Duodenal mucosa (tissue), 2 donors: ENCODE results near the gene COX7B.
A peak's percentile ranks its signal among the peaks of the same experiment; 100 is the strongest.
"Not testable (repeated sequence)": the region's sequence is repeated elsewhere in the genome, so short reads cannot be mapped to it uniquely, and the experiment has no call there.

ENCODE experiments used
- H3K27ac ChIP-seq: one replicate; pipeline ENCODE4 v1.7.0; 2013; ENCODE audit warnings: low read depth, low read length
- H3K27me3 ChIP-seq, 2 donors: one replicate each; pipeline ENCODE4 v1.7.0; 2013; ENCODE audit warnings: low read length in 2 of 2, control low read depth in 1 of 2; ENCODE audit not compliant: insufficient read depth in 2 of 2, control insufficient read depth in 1 of 2
- H3K36me3 ChIP-seq, 2 donors: one replicate each; pipeline ENCODE4 v1.7.0; 2013; ENCODE audit warnings: low read length in 2 of 2, control low read depth in 1 of 2; ENCODE audit not compliant: insufficient read depth in 2 of 2, control insufficient read depth in 1 of 2
- H3K4me1 ChIP-seq, 2 donors: one replicate each; pipeline ENCODE4 v1.7.0; 2013; ENCODE audit warnings: low read length in 2 of 2, control low read depth in 1 of 2; ENCODE audit not compliant: insufficient read depth in 2 of 2, control insufficient read depth in 1 of 2
- H3K4me3 ChIP-seq, 2 donors: one replicate each; pipeline ENCODE4 v1.7.0; 2013; ENCODE audit warnings: low read length in 2 of 2, low read depth in 1 of 2
- H3K9ac ChIP-seq, 2 donors: one replicate each; pipeline ENCODE4 v1.7.0; 2013; ENCODE audit warnings: low read length in 2 of 2, low read depth in 1 of 2
- H3K9me3 ChIP-seq, 2 donors: one replicate each; pipeline ENCODE4 v1.7.0; 2013; ENCODE audit warnings: low read length in 2 of 2, control low read depth in 1 of 2; ENCODE audit not compliant: control insufficient read depth in 1 of 2

COX7B gene

GRCh38 chrX:77899081-77899828, at the start of gene COX7B:
COX7B (plus strand) TSS chrX:77899468; CDS start chrX:77899554, 86 bp downstream.
- Histone ChIP-seq H3K9ac (peak within 1 kb of the TSS; percentile 68 to 98), H3K27ac (peak within 1 kb of the TSS; percentile 93)

GRCh38 chrX:77875372-77875771, 23.9 kb upstream of the COX7B start:
- H3K9me3 ChIP-seq = no peaks in the 10 kb centered on the region
- no peak overlapping the region for H3K27ac ChIP-seq
- H3K4me1 ChIP-seq = no peaks in the 10 kb centered on the region
- H3K4me3 ChIP-seq = no peak overlapping the region
- peaks cover 5 to 16% of the 10 kb centered on the region in 2 donors for H3K36me3 ChIP-seq
- no peak overlapping the region for H3K9ac ChIP-seq
- H3K27me3 ChIP-seq = no peaks in the 10 kb centered on the region

More at GRCh38 chrX:77899081-77899828, at the start of gene COX7B:
- Histone ChIP-seq H3K4me3 (peak within 1 kb of the TSS; percentile 79 to 87), H3K9me3 (no peaks in the 10 kb centered on the region), H3K27me3 (no peaks in the 10 kb centered on the region), H3K36me3 (peaks cover 0 to 5% of the 10 kb centered on the region in 2 donors), H3K4me1 (peaks cover 0 to 3% of the 10 kb centered on the region in 2 donors)

- not testable (repeated sequence) for H3K36me3 ChIP-seq, H3K4me1 ChIP-seq, H3K27me3 ChIP-seq, H3K9me3 ChIP-seq, H3K9ac ChIP-seq, H3K4me3 ChIP-seq, H3K27ac ChIP-seq
Measured at GRCh38 chrX:77881418-77881817, 17.9 kb upstream of the COX7B start.

GRCh38 chrX:77892887-77893286, 6.4 kb upstream of the COX7B start:
- Histone ChIP-seq H3K27ac (no peak overlapping the region), H3K27me3 (no peaks in the 10 kb centered on the region), H3K4me1 (peaks cover 5 to 7% of the 10 kb centered on the region in 2 donors), H3K4me3 (peak overlapping the region in 1 of 2 donors; percentile 84), H3K36me3 (no peaks in the 10 kb centered on the region), H3K9ac (no peak overlapping the region), H3K9me3 (no peaks in the 10 kb centered on the region)

GRCh38 chrX:77893713-77894112, 5.6 kb upstream of the COX7B start:
- H3K9ac ChIP-seq = peak overlapping the region in 1 of 2 donors; percentile 91

GRCh38 chrX:77894921-77895886, 4.1 kb upstream of the COX7B start, which contains the start of gene MAGT1:
MAGT1 (minus strand) TSS chrX:77895435; CDS start chrX:77895410, 25 bp downstream.
- Histone ChIP-seq H3K9ac (peak within 1 kb of the TSS; percentile 91 to 98), H3K36me3 (no peaks in the 10 kb centered on the region)

More at GRCh38 chrX:77893713-77894112, 5.6 kb upstream of the COX7B start:
- Histone ChIP-seq H3K9me3 (no peaks in the 10 kb centered on the region), H3K4me3 (peak overlapping the region; percentile 84 to 94), H3K36me3 (no peaks in the 10 kb centered on the region), H3K27me3 (no peaks in the 10 kb centered on the region), H3K4me1 (peaks cover 5 to 7% of the 10 kb centered on the region in 2 donors), H3K27ac (no peak overlapping the region)

GRCh38 chrX:77900688-77901087, 1.4 kb downstream of the COX7B start:
- Histone ChIP-seq H3K4me3 (peak overlapping the region; percentile 79 to 87), H3K9ac (peak overlapping the region; percentile 68 to 98), H3K4me1 (peaks cover 0 to 3% of the 10 kb centered on the region in 2 donors), H3K36me3 (peaks cover 5 to 9% of the 10 kb centered on the region in 2 donors), H3K9me3 (no peaks in the 10 kb centered on the region), H3K27me3 (no peaks in the 10 kb centered on the region), H3K27ac (peak overlapping the region; percentile 93)

More at GRCh38 chrX:77894921-77895886, 4.1 kb upstream of the COX7B start, which contains the start of gene MAGT1:
- Histone ChIP-seq H3K4me1 (peaks cover 5 to 7% of the 10 kb centered on the region in 2 donors), H3K9me3 (no peaks in the 10 kb centered on the region), H3K4me3 (peak within 1 kb of the TSS; percentile 84 to 94), H3K27me3 (no peaks in the 10 kb centered on the region), H3K27ac (peak within 1 kb of the TSS; percentile 88)

GRCh38 chrX:77901506-77901905, 2.2 kb downstream of the COX7B start:
- no peaks in the 10 kb centered on the region for H3K27me3 ChIP-seq
- no peak overlapping the region for H3K27ac ChIP-seq
- peaks cover 0 to 3% of the 10 kb centered on the region in 2 donors for H3K4me1 ChIP-seq
- no peak overlapping the region for H3K9ac ChIP-seq
- H3K36me3 ChIP-seq = peaks cover 5 to 9% of the 10 kb centered on the region in 2 donors
- peak overlapping the region; percentile 32 to 87 for H3K4me3 ChIP-seq
- no peaks in the 10 kb centered on the region for H3K9me3 ChIP-seq

GRCh38 chrX:77910108-77910840, 11.0 kb downstream of the COX7B start, which contains the start of gene ATP7A:
ATP7A (plus strand) TSS chrX:77910693; CDS start chrX:77971642, 60,949 bp downstream.
- H3K36me3 ChIP-seq = no peaks in the 10 kb centered on the region
- peak within 1 kb of the TSS; percentile 56 for H3K27ac ChIP-seq
- peaks cover 5% of the 10 kb centered on the region in 2 donors for H3K4me1 ChIP-seq

More at GRCh38 chrX:77910108-77910840, 11.0 kb downstream of the COX7B start, which contains the start of gene ATP7A:
- H3K9ac ChIP-seq = peak within 1 kb of the TSS; percentile 79 to 90
- H3K4me3 ChIP-seq = peak within 1 kb of the TSS; percentile 65 to 94
- no peaks in the 10 kb centered on the region for H3K9me3 ChIP-seq
- no peaks in the 10 kb centered on the region for H3K27me3 ChIP-seq
